ENCODE data around the gene MAP2K1. TPM values are rescaled to one million over a fixed set of nuclear protein-coding genes. Genes with fewer than 3 reads are reported as not detected.

The MAP2K1 gene
- total and polyA plus RNA-seq, 4 donors, result 14.3 to 30.2 (median 24.4) TPM

DNA sequence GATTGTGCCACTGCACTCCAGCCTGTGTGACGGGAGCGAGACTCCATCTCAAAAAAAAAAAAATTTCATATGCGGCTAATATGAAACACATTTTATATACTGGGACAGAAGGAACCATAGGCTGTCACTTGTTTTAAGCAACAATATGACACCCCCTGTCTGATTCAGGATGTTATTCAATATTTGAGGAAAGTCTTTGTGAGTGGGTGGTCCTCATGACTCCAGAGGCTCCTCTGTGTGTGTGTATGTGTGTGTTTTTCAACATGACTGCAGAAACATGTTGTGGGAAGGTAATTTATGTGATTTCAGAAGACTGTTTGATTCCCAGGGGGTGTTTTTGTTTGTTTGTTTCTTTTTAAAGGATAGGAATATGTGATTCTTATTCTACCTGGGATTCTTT, 32.8 kb downstream of the MAP2K1 start (continued):
- TF ChIP-seq, protein P1, sequence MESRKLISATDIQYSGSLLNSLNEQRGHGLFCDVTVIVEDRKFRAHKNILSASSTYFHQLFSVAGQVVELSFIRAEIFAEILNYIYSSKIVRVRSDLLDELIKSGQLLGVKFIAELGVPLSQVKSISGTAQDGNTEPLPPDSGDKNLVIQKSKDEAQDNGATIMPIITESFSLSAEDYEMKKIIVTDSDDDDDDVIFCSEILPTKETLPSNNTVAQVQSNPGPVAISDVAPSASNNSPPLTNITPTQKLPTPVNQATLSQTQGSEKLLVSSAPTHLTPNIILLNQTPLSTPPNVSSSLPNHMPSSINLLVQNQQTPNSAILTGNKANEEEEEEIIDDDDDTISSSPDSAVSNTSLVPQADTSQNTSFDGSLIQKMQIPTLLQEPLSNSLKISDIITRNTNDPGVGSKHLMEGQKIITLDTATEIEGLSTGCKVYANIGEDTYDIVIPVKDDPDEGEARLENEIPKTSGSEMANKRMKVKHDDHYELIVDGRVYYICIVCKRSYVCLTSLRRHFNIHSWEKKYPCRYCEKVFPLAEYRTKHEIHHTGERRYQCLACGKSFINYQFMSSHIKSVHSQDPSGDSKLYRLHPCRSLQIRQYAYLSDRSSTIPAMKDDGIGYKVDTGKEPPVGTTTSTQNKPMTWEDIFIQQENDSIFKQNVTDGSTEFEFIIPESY (IDR thresholded peaks at IDR 0.05), result no peak
- no peak for TF ChIP-seq RXRA (IDR thresholded peaks at IDR 0.05)
- TF ChIP-seq JUND (IDR thresholded peaks at IDR 0.05), result no peak
- TF ChIP-seq NR2F2 (IDR thresholded peaks at IDR 0.05), result no peak
- no peak for TF ChIP-seq FOXA1 (IDR thresholded peaks at IDR 0.05)
- no peak for TF ChIP-seq HNF4G (IDR thresholded peaks at IDR 0.05)
- TF ChIP-seq YY1 (IDR thresholded peaks at IDR 0.05), result no peak
- no peak for TF ChIP-seq ATF3 (IDR thresholded peaks at IDR 0.05)
- TF ChIP-seq RAD21 (IDR thresholded peaks at IDR 0.05), result no peak

DNA sequence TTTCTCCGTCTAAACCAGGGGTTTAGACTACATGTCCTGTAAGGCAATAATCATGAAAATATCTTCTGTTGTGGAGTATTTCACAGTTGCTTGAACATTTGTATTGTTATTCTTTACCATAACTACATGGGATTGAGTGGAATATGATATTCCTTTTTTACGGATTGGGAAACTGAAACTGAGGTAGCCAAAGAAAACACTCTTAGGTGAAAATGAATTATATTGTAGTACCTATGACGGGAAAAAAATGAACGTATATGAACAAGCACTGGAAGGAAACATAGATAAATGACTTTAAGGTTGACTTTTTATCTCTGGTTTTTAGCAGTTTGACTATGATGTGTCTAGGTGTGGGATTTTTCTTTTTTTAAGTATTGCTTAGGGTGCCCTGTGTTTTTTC, 35.6 kb downstream of the MAP2K1 start:
- Histone ChIP-seq H3K27me3 (ENCODE audit: control insufficient read depth in 4 of 4, insufficient read depth in 4 of 4, low read length in 3 of 4) (no peaks in the 10 kb centered on the region), H3K36me3 (ENCODE audit: control insufficient read depth in 4 of 4, insufficient read depth in 3 of 4, low read depth in 1 of 4, low read length in 3 of 4) (no peaks in the 10 kb centered on the region), H3K9ac (ENCODE audit: low read depth in 1 of 2, low read length in 2 of 2) (no peak overlapping the region), H3K9me3 (ENCODE audit: control insufficient read depth in 4 of 4, low read length in 3 of 4) (no peaks in the 10 kb centered on the region), H3K27ac (ENCODE audit: low read depth in 1 of 2, low read length in 2 of 2) (no peak overlapping the region), H3K4me3 (ENCODE audit: low read depth in 1 of 3, low read length in 3 of 3) (no peak overlapping the region), H3K4me1 (ENCODE audit: control insufficient read depth in 4 of 4, insufficient read depth in 4 of 4, low read length in 3 of 4) (peaks cover 5 to 7% (median 6%) of the 10 kb centered on the region in 4 donors)
- 94% methylated on average over 4 of the region's 4 CpGs for WGBS
- DNase-seq (ENCODE audit: low spot score), result no peak
- no peak for TF ChIP-seq HNF4A (conservative IDR thresholded peaks at IDR 0.05)
- TF ChIP-seq EGR1 (IDR thresholded peaks at IDR 0.05; ENCODE audit: low read depth in 2 of 2), result no peak
- no peak for TF ChIP-seq JUND (IDR thresholded peaks at IDR 0.05)
- TF ChIP-seq TAF1 (conservative IDR thresholded peaks at IDR 0.05), result no peak
- no peak for TF ChIP-seq NR2F2 (IDR thresholded peaks at IDR 0.05)
- TF ChIP-seq RAD21 (IDR thresholded peaks at IDR 0.05), result no peak
- no peak for TF ChIP-seq SP1 (IDR thresholded peaks at IDR 0.05)
- TF ChIP-seq HNF4G (IDR thresholded peaks at IDR 0.05), result no peak
- no peak for TF ChIP-seq REST (IDR thresholded peaks at IDR 0.05)
- TF ChIP-seq FOXA1 (IDR thresholded peaks at IDR 0.05), result no peak
- TF ChIP-seq, protein P1 (IDR thresholded peaks at IDR 0.05), result no peak
- TF ChIP-seq ATF3 (IDR thresholded peaks at IDR 0.05), result no peak
- TF ChIP-seq FOXA2 (IDR thresholded peaks at IDR 0.05), result no peak
- TF ChIP-seq, protein P2, sequence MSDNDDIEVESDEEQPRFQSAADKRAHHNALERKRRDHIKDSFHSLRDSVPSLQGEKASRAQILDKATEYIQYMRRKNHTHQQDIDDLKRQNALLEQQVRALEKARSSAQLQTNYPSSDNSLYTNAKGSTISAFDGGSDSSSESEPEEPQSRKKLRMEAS (IDR thresholded peaks at IDR 0.05), result no peak
- no peak for TF ChIP-seq GABPA (IDR thresholded peaks at IDR 0.05 in 1 of 2, conservative IDR thresholded peaks at IDR 0.05 in 1 of 2)
- TF ChIP-seq RXRA (IDR thresholded peaks at IDR 0.05), result no peak
- TF ChIP-seq YY1 (IDR thresholded peaks at IDR 0.05), result no peak
- no peak for TF ChIP-seq CTCF (IDR thresholded peaks at IDR 0.05; ENCODE audit: low read depth, low read length, missing input control)

Data from liver (tissue), 9 donors.